ENCODE results near the gene VAV2. TPM values are rescaled to one million over a fixed set of nuclear protein-coding genes. Genes with fewer than 3 reads are reported as not detected.

The VAV2 gene
- total RNA-seq, 4 donors from 2014 or later, result 4.7 to 42.2 (median 15.8) TPM

- Histone ChIP-seq H3K4me3 (no peak overlapping the region), H3K27me3 (no peaks in the 10 kb centered on the region), H3K27ac (no peak overlapping the region), H3K36me3 (no peaks in the 10 kb centered on the region), H3K4me1 (no peaks in the 10 kb centered on the region), H3K9me3 (no peaks in the 10 kb centered on the region)
- no peak for TF ChIP-seq POLR2A (IDR thresholded peaks at IDR 0.05)
- no peak for TF ChIP-seq CTCF (IDR thresholded peaks at IDR 0.05)
- intact Hi-C loops (cut with DNase I; ENCODE audit: low total_unique reads), result no loop called here
- no peak for DNase-seq
Observed at GRCh38 chr9:133842174-133842573, 149.9 kb downstream of the VAV2 start.

GRCh38 chr9:133841167-133841812, 150.8 kb downstream of the VAV2 start:
- no peak overlapping the region for H3K4me3 ChIP-seq
- DNase-seq, result no peak
- H3K27me3 ChIP-seq, result no peaks in the 10 kb centered on the region
- no peaks in the 10 kb centered on the region for H3K9me3 ChIP-seq
- no peaks in the 10 kb centered on the region for H3K36me3 ChIP-seq
- TF ChIP-seq POLR2A (IDR thresholded peaks at IDR 0.05), result no peak
- no peak for TF ChIP-seq CTCF (IDR thresholded peaks at IDR 0.05)
- H3K27ac ChIP-seq, result no peak overlapping the region
- H3K4me1 ChIP-seq, result no peaks in the 10 kb centered on the region
- intact Hi-C loops (cut with DNase I; ENCODE audit: low total_unique reads), result no loop called here

GRCh38 chr9:133839822-133840329, 152.2 kb downstream of the VAV2 start:
- Histone ChIP-seq H3K36me3 (no peaks in the 10 kb centered on the region), H3K9me3 (no peaks in the 10 kb centered on the region), H3K4me3 (no peak overlapping the region), H3K27ac (no peak overlapping the region), H3K4me1 (no peaks in the 10 kb centered on the region), H3K27me3 (no peaks in the 10 kb centered on the region)
- no peak for DNase-seq
- TF ChIP-seq CTCF (IDR thresholded peaks at IDR 0.05) (no peak), POLR2A (IDR thresholded peaks at IDR 0.05) (no peak)
- intact Hi-C loops (cut with DNase I; ENCODE audit: low total_unique reads), result no loop called here

- Histone ChIP-seq H3K36me3 (no peaks in the 10 kb centered on the region), H3K4me3 (no peak overlapping the region), H3K9me3 (no peaks in the 10 kb centered on the region), H3K4me1 (no peaks in the 10 kb centered on the region), H3K27ac (no peak overlapping the region), H3K27me3 (no peaks in the 10 kb centered on the region)
- TF ChIP-seq CTCF (IDR thresholded peaks at IDR 0.05) (no peak), POLR2A (IDR thresholded peaks at IDR 0.05) (no peak)
- no peak for DNase-seq
- intact Hi-C loops (cut with DNase I; ENCODE audit: low total_unique reads), result no loop called here
Observed at GRCh38 chr9:133838859-133839507, 153.1 kb downstream of the VAV2 start.

Measured in uterus (tissue), 4 donors.